ENCODE data around the gene FAM117A.

DNA sequence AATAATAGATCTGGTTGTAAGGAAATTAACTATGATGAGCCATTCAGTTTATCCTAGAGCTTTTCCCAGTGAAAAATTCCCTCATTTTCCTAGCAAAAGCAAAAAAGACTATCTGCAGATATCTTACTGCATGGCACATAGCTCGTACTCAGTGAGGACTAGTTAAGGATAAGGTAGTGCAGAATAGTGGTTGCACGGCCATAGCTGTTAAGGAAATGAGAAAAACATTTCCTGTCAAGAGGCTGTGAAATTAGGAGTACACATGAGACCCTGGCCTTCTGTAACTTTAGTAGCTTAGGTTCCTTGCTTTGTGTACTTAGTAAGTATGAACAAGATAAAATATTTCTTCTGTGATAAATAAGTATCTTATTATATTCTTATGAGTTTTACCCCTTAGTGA is 34.8 kb upstream of the FAM117A start:
- no peak for TF ChIP-seq EZH2 (IDR thresholded peaks at IDR 0.05)
- TF ChIP-seq POLR2AphosphoS5 (IDR thresholded peaks at IDR 0.05; ENCODE audit: borderline replicate concordance, low read depth, low read length) = no peak
- no peak for TF ChIP-seq FOXP2 (optimal IDR thresholded peaks at IDR 0.05; ENCODE audit: control extremely low read depth, extremely low read length, insufficient read depth)

Measured in SK-N-MC (cell line).